K562 (cell line): Measurements from ENCODE around the gene BPIFB2. TPM values are rescaled to one million over a fixed set of nuclear protein-coding genes. Genes with fewer than 3 reads are reported as not detected.
A peak's percentile ranks its signal among the peaks of the same experiment; 100 is the strongest.

ENCODE experiments used
- ATAC-seq: fragments of 200-7000 bp; cut with Tn5 transposase; 3 replicates; pipeline ENCODE4 v1.9.1; 2020; ENCODE audit warnings: moderate library complexity
- BruUV-seq: library from RNA; stranded (reverse); fragments of 400-500 nt; replicated peaks from 2 replicates; lab custom pipeline; 2021; lab: Mats Ljungman, UMichigan
- CTCF ChIA-PET: fragments of 300-600 bp; formaldehyde crosslinking; extraction: SDS; loops from one replicate; lab custom pipeline; 2021; ENCODE audit warnings: low intra/inter-chr PET ratio; lab: Yijun Ruan, JAX
- POLR2A ChIA-PET: fragments of 300-600, 350-650 bp; sonication (Branson Sonifier 250); formaldehyde crosslinking; extraction: SDS; loops from one replicate; lab custom pipeline; 2021; ENCODE audit warnings: antibody characterized with exemption, inconsistent platforms; lab: Yijun Ruan, JAX
- DNase-seq, 4 experiments: peaks; one replicate each; pipeline versions ENCODE4 v3.0.0 to v3.0.0-alpha.2; 2011 to 2018; ENCODE audit warnings: low spot score in 3 of 4, mixed read lengths in 3 of 4; ENCODE audit errors: extremely low read depth in 1 of 4
- FAIRE-seq: peaks from 2 replicates; lab custom pipeline; 2011; peaks lifted over from hg19 to GRCh38; lab: Jason Lieb, UNC
- H2AFZ ChIP-seq: 2 replicates; pipeline ENCODE4 v1.6.0; 2011; ENCODE audit warnings: low read depth, low read length, control low read depth, inconsistent platforms
- H3K27ac ChIP-seq: fragments of 200-600 bp; 3 replicates; pipeline ENCODE4 v1.8.0; 2011; ENCODE audit warnings: low read depth, mild to moderate bottlenecking, control low read depth, inconsistent platforms, low read length, moderate library complexity, mixed read lengths; ENCODE audit errors: extremely low read depth
- H3K27me3 ChIP-seq, 2 experiments: fragments of 300-600 bp in 1 of 2; 2 replicates in 1 of 2; 3 replicates in 1 of 2; pipeline versions ENCODE4 v1.6.0 to v1.8.0; 2011; ENCODE audit warnings: inconsistent platforms in 2 of 2, low read length in 2 of 2, mild to moderate bottlenecking in 1 of 2, mixed read lengths in 1 of 2, moderate library complexity in 1 of 2; ENCODE audit not compliant: control insufficient read depth in 2 of 2, insufficient read depth in 2 of 2
- H3K36me3 ChIP-seq: fragments of 300-600 bp; 3 replicates; pipeline ENCODE4 v1.8.0; 2011; ENCODE audit warnings: mild to moderate bottlenecking, low read length, inconsistent platforms; ENCODE audit not compliant: control insufficient read depth, insufficient read depth
- H3K4me1 ChIP-seq, 2 experiments: fragments of 200-600 bp in 1 of 2; replicated peaks in 1 of 2; 2 replicates in 1 of 2; 3 replicates in 1 of 2; pipeline versions ENCODE4 v1.5.1 to v1.8.0; 2011; ENCODE audit warnings: inconsistent platforms in 2 of 2, low read length in 2 of 2, mild to moderate bottlenecking in 1 of 2, mixed read lengths in 1 of 2, moderate library complexity in 1 of 2; ENCODE audit not compliant: control insufficient read depth in 2 of 2, insufficient read depth in 2 of 2
- H3K4me2 ChIP-seq: 2 replicates; pipeline ENCODE4 v1.6.1; 2011; ENCODE audit warnings: low read length, control low read depth, inconsistent platforms, mixed read lengths; ENCODE audit not compliant: insufficient read depth
- H3K4me3 ChIP-seq: fragments of 200-600 bp; sonication (generic), shearing (Covaris generic); 2 replicates; pipeline ENCODE4 v1.5.1; 2016; ENCODE audit warnings: control low read depth, inconsistent platforms
- H3K79me2 ChIP-seq: fragments of 200-600 bp; 3 replicates; pipeline ENCODE4 v1.8.0; 2011; ENCODE audit warnings: low read length, inconsistent platforms; ENCODE audit not compliant: control insufficient read depth, insufficient read depth
- H3K9ac ChIP-seq, 2 experiments: 2 replicates each; pipeline versions ENCODE4 v1.6.0 to v1.6.1; 2011; ENCODE audit warnings: low read depth in 2 of 2, low read length in 2 of 2, control low read depth in 1 of 2, inconsistent platforms in 1 of 2, mild to moderate bottlenecking in 1 of 2, mixed read lengths in 1 of 2; ENCODE audit not compliant: insufficient read depth in 1 of 2
- H3K9me1 ChIP-seq: one replicate; pipeline ENCODE4 v1.6.0; 2011; ENCODE audit warnings: inconsistent platforms, mild to moderate bottlenecking, low read length, moderate library complexity; ENCODE audit not compliant: control insufficient read depth, insufficient read depth
- H3K9me3 ChIP-seq: replicated peaks from 2 replicates; pipeline ENCODE4 v1.5.1; 2011; ENCODE audit warnings: low read depth, low read length, inconsistent platforms; ENCODE audit not compliant: control insufficient read depth, insufficient read depth
- H4K20me1 ChIP-seq: replicated peaks from 2 replicates; pipeline ENCODE4 v1.6.1; 2011; ENCODE audit warnings: low read length, inconsistent platforms, mixed read lengths; ENCODE audit not compliant: control insufficient read depth, insufficient read depth
- ZNF263 ChIP-seq: sonication (generic); formaldehyde crosslinking; IDR thresholded peaks from 2 replicates; pipeline ENCODE4 v1.8.0; 2022; ENCODE audit warnings: mild to moderate bottlenecking, missing genetic modification reagents, borderline replicate concordance
- ZNF589 ChIP-seq: fragments of 200-800 bp; sonication (Bioruptor generic); IDR thresholded peaks from 2 replicates; pipeline ENCODE4 v1.6.1; 2016; ENCODE audit warnings: low read depth, missing genetic modification characterization, missing compliant biosample characterization
- WGBS: fragments of 100-300 bp; shearing (Covaris generic); methylation state at CpG from one replicate; pipeline ENCODE4 v1.1.6; 2016; ENCODE audit warnings: low coverage, mixed read lengths; ENCODE audit not compliant: insufficient coverage; ENCODE audit errors: missing lambda C conversion rate; 5-methylcytosine and 5-hydroxymethylcytosine counted together
- in situ Hi-C: fragments of 300-500 bp; cut with MboI; formaldehyde crosslinking; loops from 4 replicates; pipeline ENCODE4 v1.15.0; 2018; ENCODE audit warnings: inconsistent platforms, mixed read lengths
- intact Hi-C: fragments of 100-400 bp; cut with micrococcal nuclease; formaldehyde crosslinking; loops from 2 replicates; pipeline ENCODE4 v1.14.2; 2022
- polyA plus RNA-seq, 8 experiments: library from polyadenylated mRNA; depleted of rRNA in 4 of 8; stranded (reverse) in 5 of 8; unstranded in 3 of 8; fragments of >200 nt; fragmentation: Nextera tagmentation in 2 of 8; fragmentation: Illumina TruSeq in 1 of 8; extraction: Ambion mirVana in 2 of 8; extraction: Trizol in 1 of 8; gene quantifications; 2 replicates each; pipeline versions ENCODE4 v1.2.1 to v1.2.3, GENCODE V29; 2011 to 2014; ENCODE audit warnings: inconsistent platforms in 1 of 8, missing spikeins in 1 of 8
- total RNA-seq, 7 experiments: library from RNA; depleted of rRNA in 6 of 7; stranded (reverse); fragments of >200 nt in 6 of 7; fragmentation: Illumina TruSeq in 2 of 7; extraction: Trizol in 2 of 7; gene quantifications; 2 replicates each; pipeline versions ENCODE4 v1.2.1 to v1.2.3, GENCODE V29; 2011 to 2021; ENCODE audit warnings: low replicate concordance in 1 of 7

BPIFB2 gene
- total and polyA plus RNA-seq, 9 of the 15 experiments (the other 6 are each of a cell fraction or from before 2014, with no cell fraction given): not detected

- Histone ChIP-seq H3K4me3 (no peak overlapping the region), H3K9ac (no peak overlapping the region), H3K4me2 (no peak overlapping the region), H3K27ac (no peak overlapping the region)
- ATAC-seq: no peak
- POLR2A ChIA-PET: no interaction called here
- TF ChIP-seq ZNF589 (CRISPR knock-in tag) (no peak), ZNF263 (CRISPR knock-in tag) (peak; percentile 93)
- TF ChIP-seq, all 486 proteins: peak for 1
- Histone ChIP-seq H3K9me1 (no peaks in the 10 kb centered on the region), H4K20me1 (no peaks in the 10 kb centered on the region; the same call in 1 of the 2 replicates), H3K27me3 (peaks cover 8 to 51% of the 10 kb centered on the region in 2 experiments; a peak in 4 of 5 replicates), H3K79me2 (no peaks in the 10 kb centered on the region), H2AFZ (no peak overlapping the region), H3K9me3 (no peaks in the 10 kb centered on the region), H3K4me1 (no peaks in the 10 kb centered on the region; a peak in 1 of 5 replicates), H3K36me3 (no peaks in the 10 kb centered on the region)
- CTCF ChIA-PET: no interaction called here
- 1% methylated on average over 8 of the region's 8 CpGs for WGBS
- in situ Hi-C loops (no loop called here), intact Hi-C loops (no loop called here)
- BruUV-seq: no TSS peak
- DNase-seq (no peak), FAIRE-seq (no peak)
Observed at GRCh38 chr20:33010674-33011449, 3.4 kb downstream of the BPIFB2 start.
